Muscle layer of colon (tissue), 2 donors: ENCODE data around the gene PLA2G2F.

Experiments used
- H3K27ac ChIP-seq: one replicate; pipeline ENCODE4 v1.7.0; 2013; ENCODE audit warnings: low read depth, mild to moderate bottlenecking, low read length, moderate library complexity
- H3K27me3 ChIP-seq, 2 donors: one replicate each; pipeline ENCODE4 v1.7.0; 2013; ENCODE audit warnings: low read length in 2 of 2, mild to moderate bottlenecking in 2 of 2; ENCODE audit not compliant: insufficient read depth in 2 of 2, control insufficient read depth in 1 of 2
- H3K36me3 ChIP-seq: one replicate; pipeline ENCODE4 v1.7.0; 2013; ENCODE audit warnings: mild to moderate bottlenecking, low read length; ENCODE audit not compliant: insufficient read depth
- H3K4me1 ChIP-seq: one replicate; pipeline ENCODE4 v1.7.0; 2013; ENCODE audit warnings: mild to moderate bottlenecking, low read length; ENCODE audit not compliant: insufficient read depth
- H3K4me3 ChIP-seq, 2 donors: one replicate each; pipeline ENCODE4 v1.7.0; 2013; ENCODE audit warnings: low read length in 2 of 2, low read depth in 1 of 2, mild to moderate bottlenecking in 1 of 2, moderate library complexity in 1 of 2
- H3K9ac ChIP-seq: one replicate; pipeline ENCODE4 v1.7.0; 2013; ENCODE audit warnings: low read length
- H3K9me3 ChIP-seq: one replicate; pipeline ENCODE4 v1.7.0; 2013; ENCODE audit warnings: mild to moderate bottlenecking, low read length
- donor health status: abdominal sarcoma.
- donor health status: Adenocarcinoma of cecum.

The PLA2G2F gene

DNA sequence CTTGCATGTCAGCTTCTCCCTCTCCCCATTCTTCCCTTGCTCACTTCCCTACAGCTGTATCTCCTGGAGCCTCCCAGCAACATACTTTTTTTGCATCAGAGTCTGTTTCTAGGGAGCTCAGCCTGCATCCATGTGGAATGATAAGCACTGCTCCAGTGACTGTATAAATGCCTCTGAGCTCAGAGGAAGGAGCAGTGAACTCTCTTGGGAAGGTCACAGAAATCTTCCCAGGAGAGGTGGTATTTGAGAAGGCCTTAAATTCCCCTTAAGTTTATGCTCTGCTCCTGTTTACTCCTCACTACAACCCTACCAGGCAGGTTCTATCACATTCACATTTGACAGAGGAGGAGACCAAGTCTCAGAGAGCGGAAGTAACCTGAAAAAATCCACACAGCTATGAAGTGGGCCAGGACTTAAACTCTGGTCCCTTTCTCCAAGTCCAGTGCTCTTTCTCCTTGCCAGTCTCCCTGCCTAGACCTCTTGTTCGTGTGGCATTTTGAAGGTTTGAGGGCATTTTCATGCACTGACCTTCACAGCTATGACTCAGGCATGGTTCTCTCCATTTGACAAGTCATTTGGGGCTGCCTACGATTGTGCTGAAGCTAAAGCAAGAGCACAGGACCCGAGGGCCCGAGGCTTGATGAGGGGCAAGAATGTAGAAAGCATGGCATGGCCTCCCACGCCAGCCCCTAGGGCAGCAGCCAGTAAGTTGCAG lies 41.2 kb downstream of the PLA2G2F start:
- H3K27ac ChIP-seq = no peak overlapping the region

DNA sequence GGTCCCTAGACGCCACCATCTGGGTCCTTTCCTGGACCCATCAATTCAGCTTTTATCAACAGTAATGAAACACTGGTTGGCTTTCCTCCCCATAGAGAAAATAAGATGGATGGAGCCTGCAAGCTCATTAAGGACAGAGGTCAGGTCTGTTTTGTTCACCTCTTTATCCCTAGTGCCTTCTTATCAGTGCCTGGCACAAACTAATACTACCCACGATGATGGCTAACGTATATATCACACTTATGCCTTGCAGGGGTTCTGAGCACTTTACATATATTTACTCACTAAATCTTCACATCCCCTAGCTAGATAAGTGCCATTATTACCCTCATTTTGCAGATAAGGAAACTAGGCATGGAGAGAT lies 41.7 kb downstream of the PLA2G2F start:
- Histone ChIP-seq H3K9me3 (no peaks in the 10 kb centered on the region), H3K4me1 (peaks cover 54% of the 10 kb centered on the region), H3K4me3 (no peak overlapping the region), H3K36me3 (no peaks in the 10 kb centered on the region), H3K27ac (no peak overlapping the region), H3K9ac (no peak overlapping the region), H3K27me3 (no peaks in the 10 kb centered on the region)

More for the DNA sequence above, 41.2 kb downstream of the PLA2G2F start:
- H3K9me3 ChIP-seq = no peaks in the 10 kb centered on the region
- no peak overlapping the region for H3K9ac ChIP-seq
- no peak overlapping the region for H3K4me3 ChIP-seq
- no peaks in the 10 kb centered on the region for H3K27me3 ChIP-seq
- no peaks in the 10 kb centered on the region for H3K36me3 ChIP-seq
- H3K4me1 ChIP-seq = peaks cover 54% of the 10 kb centered on the region

DNA sequence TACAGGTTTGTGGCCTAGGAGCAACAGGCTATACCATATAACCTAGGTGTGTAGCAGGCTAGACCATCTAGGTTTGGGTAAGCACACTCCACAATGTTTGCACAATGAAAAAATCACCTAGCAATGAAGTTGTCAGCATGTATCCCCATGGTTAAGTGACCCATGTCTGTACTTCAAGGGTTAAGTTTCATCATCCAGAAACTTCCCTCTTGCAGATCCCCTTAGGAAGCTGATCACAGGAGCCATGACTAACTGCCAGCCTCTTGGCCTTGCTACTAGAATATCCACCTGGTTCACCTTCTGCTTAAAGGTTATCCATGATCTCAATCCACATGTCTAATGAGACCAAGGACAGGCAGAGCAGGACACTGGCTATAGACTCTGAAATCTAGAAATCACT lies 43.3 kb downstream of the PLA2G2F start:
- no peaks in the 10 kb centered on the region for H3K27me3 ChIP-seq
- H3K4me3 ChIP-seq = no peak overlapping the region
- H3K9me3 ChIP-seq = no peaks in the 10 kb centered on the region
- no peak overlapping the region for H3K9ac ChIP-seq
- no peaks in the 10 kb centered on the region for H3K36me3 ChIP-seq
- peaks cover 60% of the 10 kb centered on the region for H3K4me1 ChIP-seq
- peak overlapping the region; percentile 90 for H3K27ac ChIP-seq

DNA sequence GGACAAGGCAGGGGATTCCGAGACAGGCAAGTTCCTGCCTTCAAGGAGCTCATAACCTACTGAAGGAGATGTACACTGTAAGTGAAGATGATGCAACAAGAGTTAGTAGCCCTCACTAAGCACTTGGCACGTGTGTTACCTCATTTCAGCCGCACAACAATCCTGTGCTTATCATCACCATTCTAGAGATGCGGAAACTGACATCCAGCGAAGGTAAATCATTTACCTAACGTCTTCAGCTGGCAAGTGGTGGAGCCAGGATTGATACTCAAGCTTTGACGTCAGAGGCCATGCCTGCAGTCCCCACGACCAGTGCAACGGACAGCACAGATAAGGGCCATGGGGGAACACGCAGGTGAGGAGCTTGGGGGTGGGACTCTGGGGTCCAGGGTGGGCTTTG lies 43.9 kb downstream of the PLA2G2F start:
- Histone ChIP-seq H3K4me3 (no peak overlapping the region), H3K27me3 (no peaks in the 10 kb centered on the region), H3K27ac (peak overlapping the region; percentile 90), H3K36me3 (no peaks in the 10 kb centered on the region), H3K9me3 (no peaks in the 10 kb centered on the region), H3K9ac (peak overlapping the region; percentile 3), H3K4me1 (peaks cover 61% of the 10 kb centered on the region)

DNA sequence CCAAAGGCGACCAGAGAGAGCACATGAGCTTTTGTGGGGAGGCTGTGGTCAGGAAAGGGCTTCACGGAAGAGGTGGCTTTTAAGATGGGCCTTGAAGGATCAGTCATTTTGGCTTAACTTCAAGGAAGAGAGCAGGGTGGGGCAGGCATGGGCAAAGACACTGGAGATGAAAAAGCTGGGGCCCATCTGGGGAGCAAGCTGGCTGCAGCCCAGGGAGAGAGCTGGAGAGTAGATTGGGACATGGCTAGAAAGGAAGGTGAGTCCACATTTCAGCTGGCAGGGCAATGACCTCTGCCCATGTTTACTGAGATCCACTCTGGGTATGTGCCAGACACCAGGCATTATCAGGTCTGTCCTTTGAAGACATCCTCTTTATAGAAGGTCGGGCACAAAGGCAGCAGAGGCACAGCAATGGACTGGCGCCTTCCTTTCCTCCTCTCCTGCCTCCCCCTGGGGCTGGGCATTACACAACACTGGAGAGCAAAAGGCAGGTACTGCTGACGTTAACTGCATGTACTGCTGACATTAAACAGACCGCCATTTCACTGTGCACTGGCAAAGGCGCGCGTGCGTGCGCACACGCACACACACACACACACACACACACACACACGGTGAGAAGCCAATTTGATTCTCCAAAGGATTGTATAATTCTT lies 44.6 kb downstream of the PLA2G2F start:
- Histone ChIP-seq H3K4me1 (peaks cover 61% of the 10 kb centered on the region), H3K27me3 (no peaks in the 10 kb centered on the region), H3K9me3 (no peaks in the 10 kb centered on the region), H3K4me3 (peak overlapping the region in 1 of 2 donors; percentile 29), H3K36me3 (no peaks in the 10 kb centered on the region), H3K27ac (peak overlapping the region; percentile 90), H3K9ac (peak overlapping the region; percentile 3)

DNA sequence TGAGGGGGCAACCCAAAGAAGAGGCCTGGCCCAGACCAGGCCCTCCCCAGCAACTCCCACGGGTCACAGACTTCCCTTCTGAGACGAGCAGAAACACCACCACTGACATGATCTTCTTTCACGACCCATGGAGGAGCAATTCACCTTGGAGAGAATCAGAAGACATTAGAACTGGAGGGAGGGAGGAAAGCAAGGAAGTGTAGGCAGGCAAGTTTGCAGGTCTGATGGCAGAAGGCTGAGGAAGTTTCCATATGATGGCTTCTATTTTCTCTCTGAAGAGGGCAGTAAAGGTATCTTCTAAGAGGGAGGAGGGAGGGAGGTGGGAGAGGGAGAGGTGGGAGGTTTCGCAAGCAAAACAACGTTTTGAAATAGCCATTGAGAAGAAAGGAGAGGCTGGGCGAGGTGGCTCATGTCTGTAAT lies 45.4 kb downstream of the PLA2G2F start:
- peaks cover 62% of the 10 kb centered on the region for H3K4me1 ChIP-seq
- no peaks in the 10 kb centered on the region for H3K9me3 ChIP-seq
- no peaks in the 10 kb centered on the region for H3K36me3 ChIP-seq
- H3K27me3 ChIP-seq = no peaks in the 10 kb centered on the region
- peak overlapping the region in 1 of 2 donors; percentile 15 for H3K4me3 ChIP-seq
- no peak overlapping the region for H3K9ac ChIP-seq
- H3K27ac ChIP-seq = peak overlapping the region; percentile 90

DNA sequence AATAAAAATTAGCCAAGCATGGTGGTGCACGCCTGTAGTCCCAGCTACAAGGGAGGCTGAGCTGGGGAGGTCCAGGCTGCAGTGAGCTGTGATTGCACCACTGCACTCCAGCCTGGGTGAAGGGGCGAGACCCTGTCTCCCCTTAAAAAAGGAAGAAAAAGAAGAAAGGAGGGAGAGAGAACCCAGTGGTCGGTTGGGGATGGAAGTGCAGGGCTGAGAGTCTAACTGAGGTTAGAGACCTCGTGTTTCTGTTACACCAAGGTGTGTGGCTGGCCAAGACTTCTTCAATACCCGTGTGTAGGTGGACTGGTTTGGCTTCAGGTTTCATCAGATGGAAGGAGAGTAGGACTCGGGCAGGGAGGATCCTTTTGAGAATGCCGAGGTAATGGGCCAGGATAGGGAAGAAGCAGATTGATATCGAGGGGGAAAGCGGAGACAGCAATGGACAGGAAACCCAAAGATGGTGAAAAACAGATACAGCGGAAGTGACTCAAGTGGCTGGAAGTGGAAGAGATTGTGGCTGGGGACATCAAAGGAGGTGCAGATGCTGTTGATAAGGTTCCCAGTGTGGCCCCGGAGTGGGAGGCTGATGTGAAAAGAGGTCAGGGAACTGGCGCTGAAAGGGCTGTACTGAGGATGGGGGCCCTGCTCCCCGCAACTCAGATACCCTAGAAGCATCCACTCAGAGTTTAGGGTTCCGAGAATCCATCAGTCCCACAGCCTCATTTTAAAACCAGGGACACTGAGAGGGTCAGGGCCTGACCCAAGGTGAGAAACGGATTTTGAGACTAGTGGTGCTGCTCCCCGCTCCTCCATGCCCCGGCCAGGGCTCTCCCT lies 46.1 kb downstream of the PLA2G2F start:
- no peaks in the 10 kb centered on the region for H3K27me3 ChIP-seq
- H3K4me1 ChIP-seq = peaks cover 69% of the 10 kb centered on the region
- peak overlapping the region; percentile 90 for H3K27ac ChIP-seq
- H3K4me3 ChIP-seq = peak overlapping the region; percentile 15 to 56
- H3K36me3 ChIP-seq = no peaks in the 10 kb centered on the region
- H3K9ac ChIP-seq = peak overlapping the region; percentile 70
- no peaks in the 10 kb centered on the region for H3K9me3 ChIP-seq

DNA sequence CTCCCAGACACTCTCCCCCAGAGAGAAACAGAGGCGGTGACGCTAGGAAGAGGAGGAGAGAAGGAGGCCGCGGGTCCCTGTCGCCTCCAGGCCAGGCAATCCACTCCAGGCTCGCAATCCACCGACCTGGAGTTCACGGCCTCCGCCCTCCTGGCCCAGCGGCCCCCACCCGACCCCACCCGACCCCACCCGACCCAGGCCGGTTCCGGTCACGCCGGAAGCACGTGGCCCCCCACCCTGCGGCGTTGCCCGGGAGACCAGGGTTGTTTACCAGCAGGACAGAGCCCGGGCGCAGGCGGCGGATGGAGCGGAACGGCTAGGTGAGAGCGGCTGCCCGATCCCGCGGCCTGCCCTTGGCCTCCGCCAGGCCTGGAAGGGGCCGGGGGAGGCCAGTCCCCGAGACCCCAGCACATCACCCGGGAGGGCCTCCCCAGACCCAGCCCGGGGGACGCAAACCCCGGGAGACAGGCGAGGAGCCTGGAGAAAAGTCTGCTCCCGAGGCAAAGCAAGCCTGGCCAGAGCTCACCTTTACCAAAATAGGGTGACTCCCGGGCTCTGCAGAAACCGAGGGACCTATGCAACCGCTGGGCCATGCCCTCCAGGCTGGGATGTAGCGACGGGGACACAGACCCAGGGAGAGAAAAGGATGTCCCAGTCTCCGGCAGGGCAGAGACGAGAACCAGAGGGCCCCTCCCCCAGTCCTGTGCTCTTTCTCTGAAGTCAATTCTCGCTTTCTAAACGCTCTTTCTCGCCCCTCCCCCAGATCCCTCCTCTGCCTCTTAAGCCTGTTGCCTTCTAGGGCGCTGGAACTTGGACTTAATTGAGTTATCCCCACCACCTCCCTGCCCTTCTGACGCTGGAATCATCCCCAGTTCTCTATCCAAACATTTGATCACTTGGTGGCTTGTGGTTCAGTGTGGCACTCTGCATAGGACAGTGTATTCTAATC lies 47.0 kb downstream of the PLA2G2F start, which contains the start of the genes PLA2G2C and UBXN10:
TSS of gene PLA2G2C (minus strand) at position 685 of the 949 bp plus-strand sequence. CDS start 9,155 bp downstream, outside the sequence.
TSS of gene UBXN10 (plus strand) at position 263 of the 949 bp plus-strand sequence. CDS start 4,466 bp downstream, outside the sequence.
- H3K4me1 ChIP-seq = peaks cover 78% of the 10 kb centered on the region
- H3K27me3 ChIP-seq = no peaks in the 10 kb centered on the region
- no peaks in the 10 kb centered on the region for H3K9me3 ChIP-seq
- peaks cover 4% of the 10 kb centered on the region for H3K36me3 ChIP-seq
- peak within 1 kb of the TSS; percentile 47 to 70 for H3K4me3 ChIP-seq
- peak within 1 kb of the TSS; percentile 92 for H3K27ac ChIP-seq
- peak within 1 kb of the TSS; percentile 70 for H3K9ac ChIP-seq

DNA sequence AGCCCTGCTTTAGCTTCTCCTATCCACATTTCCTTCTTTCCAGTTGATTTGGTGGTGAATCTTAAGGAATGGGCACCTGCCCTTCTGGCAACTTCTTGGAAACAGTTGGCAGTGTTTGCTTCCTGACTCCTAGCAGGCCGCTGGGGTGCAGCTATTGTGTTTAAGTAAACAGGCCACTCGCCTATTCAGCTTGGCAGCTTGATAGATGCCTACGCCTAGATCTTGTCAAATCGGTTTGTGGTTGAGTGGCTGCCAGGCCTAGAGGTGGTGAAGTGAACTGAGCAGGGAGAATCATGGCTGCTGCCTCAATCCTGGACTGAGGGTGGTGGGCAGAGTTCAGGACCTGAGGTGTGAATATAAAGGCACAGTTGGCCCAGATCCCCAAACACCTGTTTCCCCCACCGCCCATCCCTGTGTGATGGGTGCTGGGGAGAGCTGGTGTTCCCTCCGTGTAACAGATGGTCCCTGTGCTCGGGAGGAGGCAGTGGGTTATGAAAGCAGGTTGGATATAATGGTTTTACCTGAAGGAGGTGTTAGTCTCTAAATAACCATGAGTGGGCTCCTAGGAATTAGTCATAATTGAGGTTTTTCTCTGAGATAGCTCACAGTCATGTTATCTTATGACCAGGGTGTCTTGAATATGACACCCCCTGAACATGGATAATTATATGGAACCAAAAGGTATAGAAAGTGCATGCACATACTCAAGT lies 48.1 kb downstream of the PLA2G2F start:
- H3K4me3 ChIP-seq = peak overlapping the region; percentile 15 to 70

DNA sequence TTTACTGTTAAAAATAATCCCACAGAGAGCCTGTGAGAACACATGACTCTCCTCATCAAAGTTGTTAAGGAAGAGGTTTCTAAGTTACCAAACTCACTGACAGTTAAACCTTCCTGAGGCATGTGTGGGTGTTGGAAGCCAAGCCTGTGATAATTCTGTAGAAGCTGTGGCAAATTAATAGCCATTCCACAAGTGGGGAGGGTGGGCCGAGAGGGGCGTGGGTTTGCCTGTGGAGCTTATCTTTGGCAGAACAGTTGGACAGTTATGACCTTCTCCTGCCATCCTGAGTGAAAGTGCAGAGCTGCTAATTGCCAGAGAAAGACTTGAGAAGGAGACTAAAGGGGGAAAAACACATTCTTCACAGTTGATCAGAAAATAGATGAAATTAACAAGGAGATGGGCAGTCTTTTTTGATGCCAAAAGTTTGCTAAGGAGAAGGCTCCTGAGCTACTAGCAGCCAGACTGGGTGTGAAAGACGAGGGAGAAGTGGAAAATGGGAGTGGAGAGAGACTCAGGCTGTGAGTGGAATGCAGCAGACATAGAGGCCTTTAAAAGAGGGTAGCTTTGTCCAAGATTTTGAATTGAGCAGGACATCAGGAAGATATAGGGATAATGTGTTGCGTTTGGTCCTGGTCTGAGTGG lies 48.8 kb downstream of the PLA2G2F start:
- peaks cover 11% of the 10 kb centered on the region for H3K36me3 ChIP-seq
- peak overlapping the region in 1 of 2 donors; percentile 70 for H3K4me3 ChIP-seq
- H3K9ac ChIP-seq = peak overlapping the region; percentile 70
- no peaks in the 10 kb centered on the region for H3K27me3 ChIP-seq
- H3K27ac ChIP-seq = peak overlapping the region; percentile 92
- peaks cover 84% of the 10 kb centered on the region for H3K4me1 ChIP-seq
- no peaks in the 10 kb centered on the region for H3K9me3 ChIP-seq

More for the DNA sequence above, 48.1 kb downstream of the PLA2G2F start:
- no peaks in the 10 kb centered on the region for H3K9me3 ChIP-seq
- peaks cover 11% of the 10 kb centered on the region for H3K36me3 ChIP-seq
- peak overlapping the region; percentile 70 for H3K9ac ChIP-seq
- H3K27ac ChIP-seq = peak overlapping the region; percentile 92
- peaks cover 85% of the 10 kb centered on the region for H3K4me1 ChIP-seq
- no peaks in the 10 kb centered on the region for H3K27me3 ChIP-seq
